HepG2 (cell line): ENCODE data around the gene HPS1. TPM values are rescaled to one million over a fixed set of nuclear protein-coding genes. Genes with fewer than 3 reads are reported as not detected.

Experiments used
- ATAC-seq: fragments of 200-7000 bp; cut with Tn5 transposase; 3 replicates; pipeline ENCODE4 v1.9.1; 2020; ENCODE audit warnings: mild to moderate bottlenecking, moderate library complexity
- BruUV-seq: library from RNA; stranded (reverse); fragments of 400-500 nt; replicated peaks from 2 replicates; lab custom pipeline; 2021; lab: Mats Ljungman, UMichigan
- CTCF ChIA-PET: fragments of 300-600 bp; formaldehyde crosslinking; extraction: SDS; loops from one replicate; lab custom pipeline; 2021; ENCODE audit warnings: low total read pairs, inconsistent platforms, low intra/inter-chr PET ratio; lab: Yijun Ruan, JAX
- POLR2A ChIA-PET: fragments of 350-600 bp; sonication (Branson Sonifier 250); formaldehyde crosslinking; loops from one replicate; lab custom pipeline; 2020; ENCODE audit warnings: antibody characterized with exemption, inconsistent platforms; lab: Yijun Ruan, JAX
- DNase-seq: peaks from one replicate; pipeline ENCODE4 v3.0.0-alpha.2; 2015; ENCODE audit warnings: low spot score
- FAIRE-seq: peaks from 3 replicates; lab custom pipeline; 2011; peaks lifted over from hg19 to GRCh38; lab: Jason Lieb, UNC
- H2AFZ ChIP-seq: one replicate; pipeline ENCODE4 v1.6.1; 2011; ENCODE audit warnings: low read length, inconsistent platforms
- H3K27ac ChIP-seq: fragments of 300-600 bp; 3 replicates; pipeline ENCODE4 v1.8.0; 2011; ENCODE audit warnings: mixed run types, mild to moderate bottlenecking, mixed read lengths, low read length, inconsistent platforms; ENCODE audit not compliant: insufficient read depth; ENCODE audit errors: extremely low read length
- H3K27me3 ChIP-seq, 2 experiments: fragments of 200-600 bp in 1 of 2; 2 replicates in 1 of 2; 3 replicates in 1 of 2; pipeline versions ENCODE4 v1.6.0 to v1.8.0; 2011; ENCODE audit warnings: low read length in 2 of 2, mild to moderate bottlenecking in 2 of 2, moderate library complexity in 2 of 2, inconsistent platforms in 1 of 2; ENCODE audit not compliant: insufficient read depth in 2 of 2, control insufficient read depth in 1 of 2
- H3K36me3 ChIP-seq, 2 experiments: fragments of 200-600 bp in 1 of 2; replicated peaks in 1 of 2; 2 replicates in 1 of 2; 3 replicates in 1 of 2; pipeline versions ENCODE4 v1.5.1 to v1.8.0; 2011; ENCODE audit warnings: low read length in 2 of 2, inconsistent platforms in 1 of 2; ENCODE audit not compliant: insufficient read depth in 2 of 2, control insufficient read depth in 1 of 2
- H3K4me1 ChIP-seq: 2 replicates; pipeline ENCODE4 v1.5.1; 2012; ENCODE audit warnings: low read length, inconsistent platforms; ENCODE audit not compliant: insufficient read depth
- H3K4me2 ChIP-seq: 2 replicates; pipeline ENCODE4 v1.6.0; 2011; ENCODE audit warnings: low read depth, low read length, inconsistent platforms
- H3K4me3 ChIP-seq, 3 experiments: fragments of 200-600 bp in 1 of 3; sonication (generic), shearing (Covaris generic) in 1 of 3; replicated peaks in 1 of 3; 2 replicates each; pipeline ENCODE4 v1.5.1; 2011 to 2016; ENCODE audit warnings: low read length in 3 of 3, inconsistent platforms in 2 of 3, low read depth in 2 of 3, mild to moderate bottlenecking in 2 of 3, control low read depth in 1 of 3, mixed read lengths in 1 of 3; ENCODE audit not compliant: insufficient read depth in 1 of 3
- H3K79me2 ChIP-seq: one replicate; pipeline ENCODE4 v1.6.1; 2011; ENCODE audit warnings: low read length, inconsistent platforms; ENCODE audit not compliant: insufficient read depth
- H3K9ac ChIP-seq: 2 replicates; pipeline ENCODE4 v1.6.0; 2011; ENCODE audit warnings: mild to moderate bottlenecking, low read depth, low read length, inconsistent platforms; ENCODE audit not compliant: insufficient read depth
- H3K9me3 ChIP-seq: 2 replicates; pipeline ENCODE4 v1.5.1; 2012; ENCODE audit warnings: mild to moderate bottlenecking, low read length
- H4K20me1 ChIP-seq: 2 replicates; pipeline ENCODE4 v1.6.0; 2011; ENCODE audit warnings: inconsistent platforms, mild to moderate bottlenecking, low read length, moderate library complexity; ENCODE audit not compliant: insufficient read depth
- ARNT2 ChIP-seq: sonication (generic); formaldehyde crosslinking; IDR thresholded peaks from 2 replicates; pipeline ENCODE4 v1.8.0; 2022; ENCODE audit warnings: mild to moderate bottlenecking, low read depth, missing genetic modification reagents, moderate library complexity
- KIAA2018 ChIP-seq: sonication (generic); formaldehyde crosslinking; IDR thresholded peaks from 2 replicates; pipeline ENCODE4 v1.5.0; 2020; ENCODE audit warnings: mild to moderate bottlenecking, missing genetic modification reagents, borderline replicate concordance
- LCORL ChIP-seq, 2 experiments: fragments of 450-650 bp in 1 of 2; sonication (generic) in 1 of 2; formaldehyde crosslinking in 1 of 2; IDR thresholded peaks; 2 replicates each; pipeline versions ENCODE4 v1.5.0 to v1.6.1; 2017 to 2020; ENCODE audit warnings: antibody characterized with exemption in 1 of 2, missing genetic modification reagents in 1 of 2
- NFRKB ChIP-seq: fragments of 450-650 bp; IDR thresholded peaks from 2 replicates; pipeline ENCODE4 v1.6.1; 2017
- PHB2 ChIP-seq: fragments of 450-650 bp; IDR thresholded peaks from 2 replicates; pipeline ENCODE4 v1.6.1; 2018; ENCODE audit not compliant: partially characterized antibody
- SRY ChIP-seq: sonication (generic); formaldehyde crosslinking; IDR thresholded peaks from 2 replicates; pipeline ENCODE4 v1.8.0; 2022; ENCODE audit warnings: mild to moderate bottlenecking, missing genetic modification reagents
- ZFP1 ChIP-seq: IDR thresholded peaks from 2 replicates; pipeline ENCODE4 v1.6.1; 2016
- ZNF142 ChIP-seq: sonication (generic); formaldehyde crosslinking; IDR thresholded peaks from 2 replicates; pipeline ENCODE4 v1.4.0; 2020; ENCODE audit warnings: missing genetic modification reagents
- ZNF30 ChIP-seq: sonication (generic); formaldehyde crosslinking; IDR thresholded peaks from 2 replicates; pipeline ENCODE4 v1.5.0; 2020; ENCODE audit warnings: mild to moderate bottlenecking, missing genetic modification reagents
- ZNF414 ChIP-seq: sonication (generic); formaldehyde crosslinking; IDR thresholded peaks from 2 replicates; pipeline ENCODE4 v1.5.0; 2020; ENCODE audit warnings: missing genetic modification reagents
- ZNF530 ChIP-seq: sonication (generic); formaldehyde crosslinking; IDR thresholded peaks from 2 replicates; pipeline ENCODE4 v1.5.0; 2020; ENCODE audit warnings: low read depth, mild to moderate bottlenecking, missing genetic modification reagents
- WGBS: methylation state at CpG from one replicate; pipeline ENCODE4 v1.1.6; 2017; ENCODE audit warnings: low lambda C conversion rate; 5-methylcytosine and 5-hydroxymethylcytosine counted together
- in situ Hi-C: cut with HindIII; loops from 2 replicates; pipeline ENCODE4 v1.10.0; 2017; ENCODE audit warnings: low pct_unique_long_range_greater_than_20kb; ENCODE audit not compliant: extremely low pct_ligation_motif_present
- intact Hi-C: fragments of 100-400 bp; cut with micrococcal nuclease; formaldehyde crosslinking; loops from one replicate; pipeline ENCODE4 v1.10.0; 2022; ENCODE audit not compliant: unreplicated experiment
- polyA plus RNA-seq, 8 experiments: library from polyadenylated mRNA; depleted of rRNA in 3 of 8; stranded (reverse) in 7 of 8; unstranded in 1 of 8; fragments of >200 nt; fragmentation: Illumina TruSeq in 4 of 8; extraction: Trizol in 4 of 8; gene quantifications; 2 replicates each; pipeline versions ENCODE4 v1.2.1 to v1.2.3, GENCODE V29; 2011 to 2016; ENCODE audit warnings: low read depth in 4 of 8, missing spikeins in 1 of 8, mixed read lengths in 1 of 8; ENCODE audit not compliant: insufficient read depth in 1 of 8
- total RNA-seq, 5 experiments: library from RNA; depleted of rRNA; stranded (reverse); fragments of >200 nt; fragmentation: Illumina TruSeq; extraction: Trizol; gene quantifications; 2 replicates each; pipeline ENCODE4 v1.2.3, GENCODE V29; 2016; ENCODE audit warnings: low read depth in 1 of 5

HPS1 gene
- total and polyA plus RNA-seq, 2 of the 13 experiments (the other 11 are each of a cell fraction or from before 2014, with no cell fraction given), result 24.6 to 25.8 TPM

GRCh38 chr10:98391065-98391464 is 55.7 kb downstream of the HPS1 start:
- Histone ChIP-seq H3K27me3 (no peaks in the 10 kb centered on the region), H3K4me2 (no peak overlapping the region), H4K20me1 (no peaks in the 10 kb centered on the region), H3K9me3 (no peaks in the 10 kb centered on the region), H3K4me3 (no peak overlapping the region), H3K4me1 (no peaks in the 10 kb centered on the region), H3K36me3 (no peaks in the 10 kb centered on the region), H3K9ac (no peak overlapping the region), H2AFZ (no peak overlapping the region), H3K79me2 (no peaks in the 10 kb centered on the region), H3K27ac (no peak overlapping the region)
- no peak for FAIRE-seq
- DNase-seq, result no peak
- BruUV-seq, result no TSS peak
- intact Hi-C loops (no loop called here), in situ Hi-C loops (no loop called here)
- no peak for ATAC-seq
- ChIA-PET CTCF (no interaction called here), POLR2A (no interaction called here)
- 73% methylated on average over 7 of the region's 7 CpGs for WGBS
- TF ChIP-seq LCORL (IDR thresholded peaks at IDR 0.05), result no peak
- TF ChIP-seq LCORL (CRISPR knock-in tag; IDR thresholded peaks at IDR 0.05), result no peak
- no peak for TF ChIP-seq PHB2
- TF ChIP-seq ZNF142 (CRISPR knock-in tag), result no peak
- no peak for TF ChIP-seq ZNF530
- no peak for TF ChIP-seq NFRKB
- no peak for TF ChIP-seq ARNT2 (CRISPR knock-in tag)
- no peak for TF ChIP-seq ZNF30 (CRISPR knock-in tag)
- TF ChIP-seq ZFP1 (CRISPR knock-in tag), result no peak
- no peak for TF ChIP-seq ZNF414
- no peak for TF ChIP-seq SRY (CRISPR knock-in tag)
- TF ChIP-seq KIAA2018 (CRISPR knock-in tag), result no peak
